ENCODE data around the gene ACTL7B.

DNA sequence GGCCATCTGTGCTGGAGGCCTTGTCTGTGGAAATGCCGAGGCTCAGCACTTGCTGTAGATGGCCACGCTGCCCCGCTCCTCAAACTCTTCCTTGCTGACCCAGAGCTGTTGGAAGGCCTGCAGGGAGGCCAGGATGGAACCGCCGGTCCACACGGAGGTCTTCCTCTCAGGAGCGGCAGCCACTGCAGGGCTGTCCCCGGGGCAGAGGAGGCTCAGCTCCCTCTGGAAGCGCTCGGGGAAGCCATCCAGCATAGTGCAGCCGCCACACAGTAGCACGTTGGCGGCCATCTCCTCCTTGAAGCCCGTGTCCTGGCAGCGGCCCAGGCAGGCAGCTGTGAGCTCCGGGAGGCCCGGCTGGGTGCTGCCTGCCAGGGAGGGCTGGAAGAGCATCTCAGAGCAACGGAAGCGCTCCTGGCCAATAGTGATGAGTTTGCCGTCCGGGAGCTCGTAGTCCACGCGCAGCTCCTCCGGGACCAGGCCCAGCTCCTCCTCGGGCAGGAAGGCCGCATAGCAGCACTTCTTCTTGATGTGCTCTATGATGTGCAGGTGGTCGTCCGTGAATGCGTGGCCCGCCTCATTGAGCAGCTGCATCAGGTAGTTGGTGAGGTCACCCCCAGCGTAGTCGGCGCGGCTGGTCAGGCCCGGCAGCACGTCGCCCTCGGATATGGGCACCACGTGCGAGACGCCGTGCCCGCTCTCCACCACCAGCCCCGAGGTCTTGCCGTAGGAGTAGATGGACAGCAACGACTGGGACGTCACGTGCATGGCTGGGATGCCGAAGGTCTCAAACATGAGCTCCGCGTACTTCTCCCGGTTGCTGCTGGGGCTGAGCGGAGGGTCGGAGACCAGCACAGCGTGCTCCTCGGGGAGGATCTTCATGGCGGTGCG lies 901 bp downstream of the ACTL7B start:
- TF ChIP-seq, protein P1, sequence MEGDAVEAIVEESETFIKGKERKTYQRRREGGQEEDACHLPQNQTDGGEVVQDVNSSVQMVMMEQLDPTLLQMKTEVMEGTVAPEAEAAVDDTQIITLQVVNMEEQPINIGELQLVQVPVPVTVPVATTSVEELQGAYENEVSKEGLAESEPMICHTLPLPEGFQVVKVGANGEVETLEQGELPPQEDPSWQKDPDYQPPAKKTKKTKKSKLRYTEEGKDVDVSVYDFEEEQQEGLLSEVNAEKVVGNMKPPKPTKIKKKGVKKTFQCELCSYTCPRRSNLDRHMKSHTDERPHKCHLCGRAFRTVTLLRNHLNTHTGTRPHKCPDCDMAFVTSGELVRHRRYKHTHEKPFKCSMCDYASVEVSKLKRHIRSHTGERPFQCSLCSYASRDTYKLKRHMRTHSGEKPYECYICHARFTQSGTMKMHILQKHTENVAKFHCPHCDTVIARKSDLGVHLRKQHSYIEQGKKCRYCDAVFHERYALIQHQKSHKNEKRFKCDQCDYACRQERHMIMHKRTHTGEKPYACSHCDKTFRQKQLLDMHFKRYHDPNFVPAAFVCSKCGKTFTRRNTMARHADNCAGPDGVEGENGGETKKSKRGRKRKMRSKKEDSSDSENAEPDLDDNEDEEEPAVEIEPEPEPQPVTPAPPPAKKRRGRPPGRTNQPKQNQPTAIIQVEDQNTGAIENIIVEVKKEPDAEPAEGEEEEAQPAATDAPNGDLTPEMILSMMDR (IDR thresholded peaks at IDR 0.05; ENCODE audit: poor library complexity, severe bottlenecking): no peak
- TF ChIP-seq EZH2 (IDR thresholded peaks at IDR 0.05; ENCODE audit: borderline replicate concordance, insufficient read depth, low read length, poor library complexity, severe bottlenecking): no peak
- no peak for TF ChIP-seq SMC3 (conservative IDR thresholded peaks at IDR 0.05; ENCODE audit: poor library complexity)
- no peak for TF ChIP-seq POLR2AphosphoS5 (IDR thresholded peaks at IDR 0.05)
- TF ChIP-seq, protein P2, sequence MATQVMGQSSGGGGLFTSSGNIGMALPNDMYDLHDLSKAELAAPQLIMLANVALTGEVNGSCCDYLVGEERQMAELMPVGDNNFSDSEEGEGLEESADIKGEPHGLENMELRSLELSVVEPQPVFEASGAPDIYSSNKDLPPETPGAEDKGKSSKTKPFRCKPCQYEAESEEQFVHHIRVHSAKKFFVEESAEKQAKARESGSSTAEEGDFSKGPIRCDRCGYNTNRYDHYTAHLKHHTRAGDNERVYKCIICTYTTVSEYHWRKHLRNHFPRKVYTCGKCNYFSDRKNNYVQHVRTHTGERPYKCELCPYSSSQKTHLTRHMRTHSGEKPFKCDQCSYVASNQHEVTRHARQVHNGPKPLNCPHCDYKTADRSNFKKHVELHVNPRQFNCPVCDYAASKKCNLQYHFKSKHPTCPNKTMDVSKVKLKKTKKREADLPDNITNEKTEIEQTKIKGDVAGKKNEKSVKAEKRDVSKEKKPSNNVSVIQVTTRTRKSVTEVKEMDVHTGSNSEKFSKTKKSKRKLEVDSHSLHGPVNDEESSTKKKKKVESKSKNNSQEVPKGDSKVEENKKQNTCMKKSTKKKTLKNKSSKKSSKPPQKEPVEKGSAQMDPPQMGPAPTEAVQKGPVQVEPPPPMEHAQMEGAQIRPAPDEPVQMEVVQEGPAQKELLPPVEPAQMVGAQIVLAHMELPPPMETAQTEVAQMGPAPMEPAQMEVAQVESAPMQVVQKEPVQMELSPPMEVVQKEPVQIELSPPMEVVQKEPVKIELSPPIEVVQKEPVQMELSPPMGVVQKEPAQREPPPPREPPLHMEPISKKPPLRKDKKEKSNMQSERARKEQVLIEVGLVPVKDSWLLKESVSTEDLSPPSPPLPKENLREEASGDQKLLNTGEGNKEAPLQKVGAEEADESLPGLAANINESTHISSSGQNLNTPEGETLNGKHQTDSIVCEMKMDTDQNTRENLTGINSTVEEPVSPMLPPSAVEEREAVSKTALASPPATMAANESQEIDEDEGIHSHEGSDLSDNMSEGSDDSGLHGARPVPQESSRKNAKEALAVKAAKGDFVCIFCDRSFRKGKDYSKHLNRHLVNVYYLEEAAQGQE (IDR thresholded peaks at IDR 0.05; ENCODE audit: borderline replicate concordance): no peak
- TF ChIP-seq EP300 (conservative IDR thresholded peaks at IDR 0.05; ENCODE audit: poor library complexity, severe bottlenecking): no peak
- TF ChIP-seq RAD21 (conservative IDR thresholded peaks at IDR 0.05): no peak
